PC-9 (cell line): ENCODE data around the gene ZSWIM8.

Source experiments
- EZH2 ChIP-seq: fragments of 200-600 bp; sonication (generic); IDR thresholded peaks from 2 replicates; pipeline ENCODE4 v1.8.0; 2017; ENCODE audit warnings: antibody characterized with exemption, low read depth
- TF ChIP-seq, protein P1 (sequence below): fragments of 200-600 bp; sonication (generic); conservative IDR thresholded peaks from 2 replicates; pipeline ENCODE4 v1.6.1; 2017; ENCODE audit warnings: mixed run types, antibody characterized with exemption, mild to moderate bottlenecking, moderate library complexity

- TF ChIP-seq, protein P1, sequence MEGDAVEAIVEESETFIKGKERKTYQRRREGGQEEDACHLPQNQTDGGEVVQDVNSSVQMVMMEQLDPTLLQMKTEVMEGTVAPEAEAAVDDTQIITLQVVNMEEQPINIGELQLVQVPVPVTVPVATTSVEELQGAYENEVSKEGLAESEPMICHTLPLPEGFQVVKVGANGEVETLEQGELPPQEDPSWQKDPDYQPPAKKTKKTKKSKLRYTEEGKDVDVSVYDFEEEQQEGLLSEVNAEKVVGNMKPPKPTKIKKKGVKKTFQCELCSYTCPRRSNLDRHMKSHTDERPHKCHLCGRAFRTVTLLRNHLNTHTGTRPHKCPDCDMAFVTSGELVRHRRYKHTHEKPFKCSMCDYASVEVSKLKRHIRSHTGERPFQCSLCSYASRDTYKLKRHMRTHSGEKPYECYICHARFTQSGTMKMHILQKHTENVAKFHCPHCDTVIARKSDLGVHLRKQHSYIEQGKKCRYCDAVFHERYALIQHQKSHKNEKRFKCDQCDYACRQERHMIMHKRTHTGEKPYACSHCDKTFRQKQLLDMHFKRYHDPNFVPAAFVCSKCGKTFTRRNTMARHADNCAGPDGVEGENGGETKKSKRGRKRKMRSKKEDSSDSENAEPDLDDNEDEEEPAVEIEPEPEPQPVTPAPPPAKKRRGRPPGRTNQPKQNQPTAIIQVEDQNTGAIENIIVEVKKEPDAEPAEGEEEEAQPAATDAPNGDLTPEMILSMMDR: no peak
- TF ChIP-seq EZH2: no peak
These were observed 51.7 kb downstream of the ZSWIM8 start for GRCh38 chr10:73837072-73837471.
